ENCODE measurements around the gene GPNMB. TPM values are rescaled to one million over a fixed set of nuclear protein-coding genes. Genes with fewer than 3 reads are reported as not detected.

GPNMB gene
- total RNA-seq, 1 donor from 2014 or later, result 13.4 TPM

- Histone ChIP-seq H3K4me3 (ENCODE audit: low read depth, low read length) (no peak overlapping the region), H3K27me3 (ENCODE audit: control insufficient read depth, insufficient read depth, low read length) (peaks cover 2% of the 10 kb centered on the region), H3K36me3 (ENCODE audit: control insufficient read depth, insufficient read depth, low read length) (no peaks in the 10 kb centered on the region)
- DNase-seq (ENCODE audit: low read depth) (no peak), FAIRE-seq (no peak)
- no peak for TF ChIP-seq CTCF (IDR thresholded peaks at IDR 0.05; ENCODE audit: insufficient read depth, low read length, severe bottlenecking)
Measured at GRCh38 chr7:23264916-23265458, 18.4 kb downstream of the GPNMB start.

GRCh38 chr7:23266918-23267317 lies 20.3 kb downstream of the GPNMB start:
- FAIRE-seq (no peak), DNase-seq (ENCODE audit: low read depth) (no peak)
- TF ChIP-seq CTCF (IDR thresholded peaks at IDR 0.05; ENCODE audit: insufficient read depth, low read length, severe bottlenecking), result no peak
- Histone ChIP-seq H3K4me3 (ENCODE audit: low read depth, low read length) (no peak overlapping the region), H3K36me3 (ENCODE audit: control insufficient read depth, insufficient read depth, low read length) (no peaks in the 10 kb centered on the region), H3K27me3 (ENCODE audit: control insufficient read depth, insufficient read depth, low read length) (peaks cover 9% of the 10 kb centered on the region)

GRCh38 chr7:23267357-23267756 lies 20.8 kb downstream of the GPNMB start:
- TF ChIP-seq CTCF (IDR thresholded peaks at IDR 0.05; ENCODE audit: insufficient read depth, low read length, severe bottlenecking), result no peak
- FAIRE-seq (no peak), DNase-seq (ENCODE audit: low read depth) (no peak)
- H3K4me3 ChIP-seq (ENCODE audit: low read depth, low read length), result no peak overlapping the region
- peaks cover 9% of the 10 kb centered on the region for H3K27me3 ChIP-seq (ENCODE audit: control insufficient read depth, insufficient read depth, low read length)
- H3K36me3 ChIP-seq (ENCODE audit: control insufficient read depth, insufficient read depth, low read length), result no peaks in the 10 kb centered on the region

GRCh38 chr7:23268167-23268566 lies 21.6 kb downstream of the GPNMB start:
- TF ChIP-seq CTCF (IDR thresholded peaks at IDR 0.05; ENCODE audit: insufficient read depth, low read length, severe bottlenecking), result no peak
- DNase-seq (ENCODE audit: low read depth) (no peak), FAIRE-seq (no peak)
- Histone ChIP-seq H3K4me3 (ENCODE audit: low read depth, low read length) (no peak overlapping the region), H3K27me3 (ENCODE audit: control insufficient read depth, insufficient read depth, low read length) (peaks cover 11% of the 10 kb centered on the region), H3K36me3 (ENCODE audit: control insufficient read depth, insufficient read depth, low read length) (no peaks in the 10 kb centered on the region)

GRCh38 chr7:23268746-23269145 lies 22.2 kb downstream of the GPNMB start:
- Histone ChIP-seq H3K36me3 (ENCODE audit: control insufficient read depth, insufficient read depth, low read length) (no peaks in the 10 kb centered on the region), H3K27me3 (ENCODE audit: control insufficient read depth, insufficient read depth, low read length) (peaks cover 11% of the 10 kb centered on the region), H3K4me3 (ENCODE audit: low read depth, low read length) (no peak overlapping the region)
- FAIRE-seq, result no peak
- DNase-seq (ENCODE audit: low read depth), result peak; percentile 36
- no peak for TF ChIP-seq CTCF (IDR thresholded peaks at IDR 0.05; ENCODE audit: insufficient read depth, low read length, severe bottlenecking)

- H3K27me3 ChIP-seq (ENCODE audit: control insufficient read depth, insufficient read depth, low read length), result peaks cover 12% of the 10 kb centered on the region
- no peak for FAIRE-seq
- H3K36me3 ChIP-seq (ENCODE audit: control insufficient read depth, insufficient read depth, low read length), result no peaks in the 10 kb centered on the region
- no peak overlapping the region for H3K4me3 ChIP-seq (ENCODE audit: low read depth, low read length)
- no peak for TF ChIP-seq CTCF (IDR thresholded peaks at IDR 0.05; ENCODE audit: insufficient read depth, low read length, severe bottlenecking)
- no peak for DNase-seq (ENCODE audit: low read depth)
Measured at GRCh38 chr7:23272275-23272674, 25.7 kb downstream of the GPNMB start.
